Tibial nerve (tissue), 4 donors: ENCODE data around the gene TMEM214. TPM values are rescaled to one million over a fixed set of nuclear protein-coding genes. Genes with fewer than 3 reads are reported as not detected.

Source experiments
- DNase-seq, 2 donors: peaks; one replicate each; pipeline ENCODE4 v3.0.0-alpha.2; 2019; ENCODE audit warnings: low spot score in 2 of 2
- H3K27ac ChIP-seq, 4 donors: fragments of 200-600 bp; sonication (generic) in 3 of 4; one replicate each; pipeline ENCODE4 v1.5.1; 2017 to 2019; ENCODE audit warnings: mild to moderate bottlenecking in 1 of 4
- H3K27me3 ChIP-seq, 2 donors: fragments of 200-600 bp; sonication (generic) in 1 of 2; one replicate each; pipeline versions ENCODE4 v1.5.1 to v1.6.0; 2017 to 2019
- H3K36me3 ChIP-seq, 3 donors: fragments of 200-600 bp; sonication (generic); one replicate each; pipeline ENCODE4 v1.5.1; 2018 to 2019
- H3K4me1 ChIP-seq, 4 donors: fragments of 200-600 bp; sonication (generic) in 3 of 4; one replicate each; pipeline ENCODE4 v1.5.1; 2017 to 2019
- H3K4me3 ChIP-seq, 4 donors: fragments of 200-600 bp; sonication (generic) in 3 of 4; one replicate each; pipeline ENCODE4 v1.5.1; 2017 to 2019; ENCODE audit warnings: mild to moderate bottlenecking in 1 of 4, moderate library complexity in 1 of 4
- H3K9me3 ChIP-seq, 4 donors: fragments of 200-600 bp; sonication (generic) in 3 of 4; one replicate each; pipeline ENCODE4 v1.5.1; 2017 to 2019
- EP300 ChIP-seq, 2 donors: sonication (generic); formaldehyde crosslinking; IDR thresholded peaks; one replicate each; pipeline ENCODE4 v1.6.1; 2017; ENCODE audit warnings: antibody characterized with exemption in 2 of 2, mild to moderate bottlenecking in 1 of 2
- POLR2A ChIP-seq, 2 donors: fragments of 450-650 bp; IDR thresholded peaks; one replicate each; pipeline ENCODE4 v1.6.1; 2017; ENCODE audit warnings: antibody characterized with exemption in 2 of 2, mild to moderate bottlenecking in 2 of 2, moderate library complexity in 2 of 2
- WGBS, 2 donors: methylation state at CpG; one replicate each; pipeline ENCODE4 v1.1.5; 2018; 5-methylcytosine and 5-hydroxymethylcytosine counted together
- total RNA-seq, 4 donors: library from RNA; depleted of rRNA; stranded (reverse); fragments of >200 nt; gene quantifications; one replicate each; pipeline ENCODE4 v1.1.0, GENCODE V29; 2016
- TF ChIP-seq, protein P1 (sequence below), 5 experiments: fragments of 200-600 bp in 3 of 5; fragments of 450-650 bp in 2 of 5; sonication (generic) in 3 of 5; IDR thresholded peaks; one replicate each; pipeline ENCODE4 v1.5.1; 2016 to 2019; ENCODE audit warnings: antibody characterized with exemption in 5 of 5, mild to moderate bottlenecking in 3 of 5, moderate library complexity in 2 of 5

Gene TMEM214
- total RNA-seq, 4 donors from 2014 or later: 45.7 to 71.4 (median 53.4) TPM

DNA sequence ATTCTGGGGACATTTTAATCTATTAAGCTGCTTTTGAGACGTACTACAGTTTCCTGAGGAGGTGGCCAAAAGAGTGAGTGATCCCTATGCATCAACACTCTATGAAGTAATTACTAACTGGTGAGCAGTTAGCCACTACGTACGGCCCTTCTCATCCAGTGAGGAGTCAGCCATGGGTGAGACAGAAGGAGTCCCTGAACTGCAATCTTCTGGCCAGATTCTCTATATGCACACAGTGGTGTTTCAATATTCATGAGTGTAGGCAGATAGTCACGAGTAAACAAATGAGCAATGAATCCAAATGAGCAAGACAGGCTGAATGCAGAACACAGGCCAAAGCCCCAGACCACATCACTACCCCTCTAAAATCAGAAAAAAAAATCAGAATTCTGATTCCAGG is 29.8 kb upstream of the TMEM214 start:
- Histone ChIP-seq H3K4me1 (no peaks in the 10 kb centered on the region), H3K36me3 (no peaks in the 10 kb centered on the region), H3K9me3 (no peaks in the 10 kb centered on the region), H3K4me3 (no peak overlapping the region), H3K27me3 (no peaks in the 10 kb centered on the region), H3K27ac (no peak overlapping the region)
- DNase-seq: no peak
- WGBS, 2 donors: 81 to 85% methylated on average over 4 of the region's 4 CpGs
- TF ChIP-seq, protein P1, sequence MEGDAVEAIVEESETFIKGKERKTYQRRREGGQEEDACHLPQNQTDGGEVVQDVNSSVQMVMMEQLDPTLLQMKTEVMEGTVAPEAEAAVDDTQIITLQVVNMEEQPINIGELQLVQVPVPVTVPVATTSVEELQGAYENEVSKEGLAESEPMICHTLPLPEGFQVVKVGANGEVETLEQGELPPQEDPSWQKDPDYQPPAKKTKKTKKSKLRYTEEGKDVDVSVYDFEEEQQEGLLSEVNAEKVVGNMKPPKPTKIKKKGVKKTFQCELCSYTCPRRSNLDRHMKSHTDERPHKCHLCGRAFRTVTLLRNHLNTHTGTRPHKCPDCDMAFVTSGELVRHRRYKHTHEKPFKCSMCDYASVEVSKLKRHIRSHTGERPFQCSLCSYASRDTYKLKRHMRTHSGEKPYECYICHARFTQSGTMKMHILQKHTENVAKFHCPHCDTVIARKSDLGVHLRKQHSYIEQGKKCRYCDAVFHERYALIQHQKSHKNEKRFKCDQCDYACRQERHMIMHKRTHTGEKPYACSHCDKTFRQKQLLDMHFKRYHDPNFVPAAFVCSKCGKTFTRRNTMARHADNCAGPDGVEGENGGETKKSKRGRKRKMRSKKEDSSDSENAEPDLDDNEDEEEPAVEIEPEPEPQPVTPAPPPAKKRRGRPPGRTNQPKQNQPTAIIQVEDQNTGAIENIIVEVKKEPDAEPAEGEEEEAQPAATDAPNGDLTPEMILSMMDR (IDR thresholded peaks at IDR 0.05): no peak
- no peak for TF ChIP-seq POLR2A (IDR thresholded peaks at IDR 0.05)

DNA sequence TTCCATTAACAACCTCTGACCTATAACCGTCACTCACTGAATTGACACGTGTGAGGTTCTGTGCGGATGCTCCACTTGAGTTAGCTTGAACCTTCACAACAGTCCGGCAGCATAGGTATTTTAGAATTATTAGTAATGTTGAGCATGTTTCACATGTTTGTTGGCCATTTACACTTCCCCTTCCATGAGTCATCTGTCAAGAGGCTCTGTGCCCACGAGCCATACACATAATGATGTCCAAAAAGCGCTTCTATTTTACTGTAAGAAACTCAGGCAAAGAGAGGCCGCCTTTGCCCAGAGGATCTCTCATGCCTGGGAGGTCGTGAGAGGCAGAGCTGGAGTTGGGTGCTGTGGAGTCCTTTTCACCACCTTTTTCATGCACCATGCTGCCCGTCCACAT is 28.9 kb upstream of the TMEM214 start:
- DNase-seq: no peak
- TF ChIP-seq POLR2A (IDR thresholded peaks at IDR 0.05) (no peak), EP300 (IDR thresholded peaks at IDR 0.05) (no peak)
- TF ChIP-seq, protein P1 (IDR thresholded peaks at IDR 0.05): no peak
- Histone ChIP-seq H3K4me1 (no peaks in the 10 kb centered on the region), H3K27me3 (no peaks in the 10 kb centered on the region), H3K4me3 (no peak overlapping the region), H3K9me3 (no peaks in the 10 kb centered on the region), H3K27ac (no peak overlapping the region), H3K36me3 (no peaks in the 10 kb centered on the region)
- WGBS, 2 donors: 74 to 81% methylated on average over 9 of the region's 9 CpGs

DNA sequence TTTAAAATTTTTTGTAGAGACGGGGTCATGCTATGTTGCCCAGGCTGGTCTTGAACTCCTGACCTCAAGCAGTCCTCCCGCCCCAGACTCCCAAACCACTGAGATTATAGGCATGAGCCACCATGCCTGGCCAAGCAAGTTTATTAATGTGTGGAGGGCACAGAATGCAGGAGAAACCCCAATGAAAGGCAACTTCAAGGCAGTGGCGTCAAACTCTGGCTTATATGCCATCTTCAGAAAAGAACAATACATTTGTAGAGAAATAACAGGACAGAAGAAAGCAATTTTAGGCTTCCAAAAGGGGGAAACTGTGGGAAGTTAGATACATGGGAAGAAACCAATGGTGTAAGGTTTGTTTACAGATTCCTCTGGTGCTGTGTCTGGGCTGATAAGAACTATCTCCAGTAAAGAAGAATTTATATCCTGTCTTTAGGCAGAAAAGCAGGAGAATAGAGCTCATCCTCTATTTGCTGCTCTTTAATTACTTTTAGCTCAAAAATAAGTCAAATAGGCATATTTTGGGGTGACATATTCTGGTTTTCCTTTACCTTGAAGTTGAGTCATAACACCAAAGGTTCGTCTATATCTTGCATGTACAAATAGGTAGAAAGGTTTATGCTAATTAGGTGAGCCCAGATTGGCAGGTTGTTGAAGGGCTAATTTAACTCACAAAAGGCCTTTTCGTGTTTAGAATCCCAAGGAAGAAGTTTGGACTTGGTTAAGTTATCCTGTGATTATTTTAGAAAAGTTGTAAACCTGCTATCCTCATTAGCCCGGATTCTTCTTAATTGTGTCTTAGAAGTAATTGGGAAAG is 26.0 kb upstream of the TMEM214 start:
- TF ChIP-seq, protein P1 (IDR thresholded peaks at IDR 0.05): no peak
- no peak for TF ChIP-seq EP300 (IDR thresholded peaks at IDR 0.05)
- no peak for TF ChIP-seq POLR2A (IDR thresholded peaks at IDR 0.05)
- Histone ChIP-seq H3K9me3 (no peaks in the 10 kb centered on the region), H3K27me3 (no peaks in the 10 kb centered on the region), H3K4me1 (peaks cover 0 to 8% (median 0%) of the 10 kb centered on the region in 4 donors), H3K27ac (no peak overlapping the region), H3K36me3 (no peaks in the 10 kb centered on the region), H3K4me3 (no peak overlapping the region)
- WGBS, 2 donors: 78 to 80% methylated on average over 6 of the region's 6 CpGs
- DNase-seq: no peak

DNA sequence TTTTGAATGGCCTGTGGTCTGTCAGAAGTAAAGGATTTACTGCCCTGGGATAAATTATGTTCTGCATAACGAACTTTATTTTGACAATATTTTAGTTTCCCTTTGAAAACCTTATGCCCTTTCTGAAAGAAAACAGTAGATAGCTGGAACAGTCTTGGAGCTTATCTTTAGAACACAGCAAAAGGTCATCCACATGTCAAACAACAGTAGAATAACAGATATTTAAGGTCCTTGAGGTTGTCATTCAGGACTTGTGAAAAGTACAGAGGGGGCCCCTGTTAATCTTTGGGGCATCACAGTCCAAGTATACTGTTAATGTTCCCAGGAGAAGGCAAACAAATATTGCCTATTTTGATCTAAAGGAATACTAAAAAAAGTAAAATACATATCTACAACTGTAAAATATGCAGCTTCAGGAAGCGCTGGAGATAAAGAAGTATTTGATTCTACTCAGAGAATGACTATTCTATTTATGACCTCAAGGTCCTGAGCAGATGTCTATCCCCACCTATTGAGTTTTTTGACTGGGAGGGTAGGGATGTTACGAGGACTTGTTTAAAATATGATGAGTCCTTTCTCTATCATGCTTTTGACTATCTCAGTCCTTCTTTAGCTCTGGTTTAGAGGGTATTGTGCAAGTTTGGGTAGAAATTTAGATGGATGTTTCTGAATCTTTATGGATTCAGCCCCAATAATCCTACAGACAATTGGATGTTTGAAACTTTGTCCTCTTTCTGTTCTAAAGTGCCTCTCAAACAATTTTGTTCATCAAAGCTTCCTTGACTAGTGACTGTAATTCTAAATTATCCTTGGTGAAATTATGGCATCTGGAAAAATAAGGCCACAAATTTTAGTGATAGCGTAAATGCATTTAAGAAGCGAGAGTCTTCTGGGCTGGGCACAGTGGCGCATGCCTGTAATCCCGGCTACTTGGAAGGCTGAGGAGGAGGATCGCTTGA is 25.1 kb upstream of the TMEM214 start:
- Histone ChIP-seq H3K9me3 (no peaks in the 10 kb centered on the region), H3K27me3 (no peaks in the 10 kb centered on the region), H3K36me3 (no peaks in the 10 kb centered on the region), H3K4me3 (no peak overlapping the region), H3K27ac (no peak overlapping the region), H3K4me1 (peaks cover 0 to 8% (median 0%) of the 10 kb centered on the region in 4 donors)
- no peak for TF ChIP-seq POLR2A (IDR thresholded peaks at IDR 0.05)
- no peak for TF ChIP-seq EP300 (IDR thresholded peaks at IDR 0.05)
- TF ChIP-seq, protein P1 (IDR thresholded peaks at IDR 0.05): no peak
- 68 to 72% methylated on average over 8 of the region's 8 CpGs for WGBS, 2 donors
- DNase-seq: no peak

DNA sequence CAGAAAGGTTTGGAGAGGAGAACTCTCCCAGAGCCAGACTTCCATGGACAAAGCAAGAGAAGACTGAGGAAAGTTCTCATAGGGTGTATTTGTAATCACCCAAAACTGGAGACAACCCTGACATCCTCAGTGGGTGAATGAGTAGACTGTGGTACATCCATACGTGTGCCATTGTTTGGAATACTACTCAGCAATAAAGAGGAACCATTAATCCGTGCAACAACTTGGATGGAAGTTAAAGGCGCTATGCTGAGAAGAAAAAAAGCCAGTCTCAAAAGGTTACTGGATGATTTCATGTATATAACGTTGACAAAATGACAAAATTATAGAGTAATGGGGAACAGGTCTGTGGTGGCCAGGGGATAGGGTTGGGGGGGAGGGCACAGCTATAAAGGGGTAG is 24.1 kb upstream of the TMEM214 start:
- Histone ChIP-seq H3K27ac (no peak overlapping the region), H3K4me3 (no peak overlapping the region), H3K27me3 (no peaks in the 10 kb centered on the region), H3K9me3 (no peaks in the 10 kb centered on the region), H3K4me1 (peaks cover 0 to 8% (median 0%) of the 10 kb centered on the region in 4 donors), H3K36me3 (no peaks in the 10 kb centered on the region)
- TF ChIP-seq, protein P1 (IDR thresholded peaks at IDR 0.05): no peak
- TF ChIP-seq POLR2A (IDR thresholded peaks at IDR 0.05): no peak
- TF ChIP-seq EP300 (IDR thresholded peaks at IDR 0.05): no peak
- no peak for DNase-seq
- 88 to 92% methylated on average over 4 of the region's 4 CpGs for WGBS, 2 donors
